SJCRH30 (cell line): ENCODE measurements around the gene GABRG2. TPM values are rescaled to one million over a fixed set of nuclear protein-coding genes. Genes with fewer than 3 reads are reported as not detected.

ENCODE experiments used
- DNase-seq, 2 experiments: peaks; one replicate each; pipeline ENCODE4 v3.0.0-alpha.2; 2015 to 2020
- H3K27ac ChIP-seq: fragments of 250-450 bp; sonication (Bioruptor Pico); 2 replicates; pipeline ENCODE4 v1.5.1; 2020; ENCODE audit warnings: mild to moderate bottlenecking, moderate library complexity
- H3K27me3 ChIP-seq: fragments of 250-450 bp; sonication (Bioruptor Pico); 2 replicates; pipeline ENCODE4 v1.5.1; 2020; ENCODE audit warnings: mild to moderate bottlenecking, moderate library complexity
- H3K36me3 ChIP-seq: fragments of 250-450 bp; sonication (Bioruptor Pico); 2 replicates; pipeline ENCODE4 v1.5.1; 2020; ENCODE audit warnings: mild to moderate bottlenecking, moderate library complexity
- H3K4me1 ChIP-seq: fragments of 250-450 bp; sonication (Bioruptor Pico); 2 replicates; pipeline ENCODE4 v1.5.1; 2020; ENCODE audit warnings: mild to moderate bottlenecking, moderate library complexity
- H3K4me3 ChIP-seq: fragments of 250-450 bp; sonication (Bioruptor Pico); 2 replicates; pipeline ENCODE4 v1.5.1; 2020; ENCODE audit warnings: mild to moderate bottlenecking, moderate library complexity
- H3K9me3 ChIP-seq: fragments of 250-450 bp; sonication (Bioruptor Pico); replicated peaks from 2 replicates; pipeline ENCODE4 v1.5.1; 2020; ENCODE audit warnings: mild to moderate bottlenecking, moderate library complexity
- total RNA-seq: library from RNA; depleted of rRNA; stranded (reverse); fragments of >200 nt; shearing (Covaris generic); gene quantifications from 2 replicates; pipeline ENCODE4 v1.2.3, GENCODE V29; 2014; rRNA removed

The GABRG2 gene
- total RNA-seq, 1 experiment from 2014 or later = 0.08 TPM

- H3K36me3 ChIP-seq = no peaks in the 10 kb centered on the region
- H3K4me1 ChIP-seq = no peaks in the 10 kb centered on the region
- H3K9me3 ChIP-seq = no peaks in the 10 kb centered on the region
- no peak for DNase-seq
- H3K27ac ChIP-seq = no peak overlapping the region
- no peaks in the 10 kb centered on the region for H3K27me3 ChIP-seq
- H3K4me3 ChIP-seq = no peak overlapping the region
These were observed 64.8 kb downstream of the GABRG2 start for GRCh38 chr5:162132348-162132747.

DNA sequence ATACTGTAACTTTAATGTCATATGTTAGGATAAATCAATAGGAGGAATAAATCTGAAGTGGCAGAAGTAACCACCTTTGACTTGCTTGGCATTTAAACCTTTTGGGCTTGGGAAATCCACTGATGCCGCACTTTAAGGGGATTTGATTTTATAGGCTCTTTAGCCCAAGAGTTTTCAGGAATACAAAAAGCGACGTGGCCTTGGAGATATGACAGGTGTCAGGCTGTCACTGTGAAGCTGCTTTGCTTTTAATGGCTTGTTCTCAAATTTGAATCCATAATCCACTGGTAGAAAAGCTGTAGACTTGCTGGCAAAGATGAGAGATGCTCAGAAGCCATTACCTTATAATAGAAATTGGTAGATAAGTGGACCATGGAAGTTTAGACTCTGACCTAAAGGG is 71.6 kb downstream of the GABRG2 start:
- DNase-seq = no peak
- Histone ChIP-seq H3K36me3 (no peaks in the 10 kb centered on the region), H3K4me3 (no peak overlapping the region), H3K27ac (no peak overlapping the region), H3K9me3 (no peaks in the 10 kb centered on the region), H3K4me1 (no peaks in the 10 kb centered on the region), H3K27me3 (no peaks in the 10 kb centered on the region)

- Histone ChIP-seq H3K27ac (no peak overlapping the region), H3K4me1 (no peaks in the 10 kb centered on the region)
These were observed 86.7 kb downstream of the GABRG2 start for GRCh38 chr5:162154242-162154641.

GRCh38 chr5:162160401-162160800 is 92.8 kb downstream of the GABRG2 start:
- H3K36me3 ChIP-seq = no peaks in the 10 kb centered on the region
- H3K27ac ChIP-seq = no peak overlapping the region
- DNase-seq = no peak
- H3K9me3 ChIP-seq = no peaks in the 10 kb centered on the region
- no peak overlapping the region for H3K4me3 ChIP-seq
- H3K4me1 ChIP-seq = no peaks in the 10 kb centered on the region
- H3K27me3 ChIP-seq = no peaks in the 10 kb centered on the region

More at GRCh38 chr5:162154242-162154641, 86.7 kb downstream of the GABRG2 start:
- H3K27me3 ChIP-seq = no peaks in the 10 kb centered on the region
- no peak overlapping the region for H3K4me3 ChIP-seq
- no peak for DNase-seq
- no peaks in the 10 kb centered on the region for H3K9me3 ChIP-seq
- no peaks in the 10 kb centered on the region for H3K36me3 ChIP-seq

DNA sequence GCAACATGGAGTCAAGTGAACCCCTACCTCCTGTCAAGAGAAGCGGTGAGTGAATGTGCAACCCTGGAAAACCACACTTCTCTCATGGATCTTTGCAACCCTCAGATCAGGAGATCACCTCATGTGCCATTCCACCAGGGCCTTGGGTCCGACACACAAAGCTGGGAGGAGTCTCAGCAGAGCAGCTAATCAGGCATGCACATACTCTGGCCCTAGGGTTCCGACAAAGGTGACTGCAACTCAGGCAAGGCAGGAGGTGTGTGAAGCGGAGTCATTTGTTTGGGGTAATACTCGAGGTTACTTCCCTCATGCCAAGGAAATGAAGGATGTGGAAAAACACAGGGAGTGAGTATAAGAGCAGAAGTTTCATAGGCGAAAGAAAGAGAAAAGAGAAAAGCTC is 96.1 kb downstream of the GABRG2 start:
- Histone ChIP-seq H3K4me3 (no peak overlapping the region), H3K4me1 (no peaks in the 10 kb centered on the region), H3K36me3 (no peaks in the 10 kb centered on the region), H3K27ac (no peak overlapping the region), H3K9me3 (no peaks in the 10 kb centered on the region), H3K27me3 (no peaks in the 10 kb centered on the region)
- no peak for DNase-seq

GRCh38 chr5:162174358-162174974 is 106.9 kb downstream of the GABRG2 start:
- Histone ChIP-seq H3K36me3 (no peaks in the 10 kb centered on the region), H3K4me3 (no peak overlapping the region), H3K4me1 (no peaks in the 10 kb centered on the region), H3K27ac (no peak overlapping the region), H3K27me3 (no peaks in the 10 kb centered on the region), H3K9me3 (no peaks in the 10 kb centered on the region)
- DNase-seq = no peak

DNA sequence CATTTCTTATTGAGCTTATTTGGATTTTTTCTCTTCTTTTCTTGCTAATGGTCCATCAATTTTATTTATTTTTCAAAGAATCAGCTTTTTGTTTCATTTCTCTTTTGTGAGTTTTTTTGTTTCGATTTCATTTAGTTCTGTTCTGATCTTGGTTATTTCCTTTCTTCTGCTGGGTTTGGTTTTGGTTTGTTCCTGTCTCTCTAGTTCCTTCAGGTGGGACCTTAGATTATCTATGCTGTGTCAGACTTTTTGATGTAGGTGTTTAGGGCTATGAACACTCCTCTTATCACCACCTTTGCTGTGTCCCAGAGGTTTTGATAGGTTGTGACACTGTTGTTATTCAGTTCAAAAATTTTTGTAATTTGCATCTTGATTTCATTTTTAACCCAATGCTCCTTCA is 119.8 kb downstream of the GABRG2 start:
- DNase-seq = no peak

DNA sequence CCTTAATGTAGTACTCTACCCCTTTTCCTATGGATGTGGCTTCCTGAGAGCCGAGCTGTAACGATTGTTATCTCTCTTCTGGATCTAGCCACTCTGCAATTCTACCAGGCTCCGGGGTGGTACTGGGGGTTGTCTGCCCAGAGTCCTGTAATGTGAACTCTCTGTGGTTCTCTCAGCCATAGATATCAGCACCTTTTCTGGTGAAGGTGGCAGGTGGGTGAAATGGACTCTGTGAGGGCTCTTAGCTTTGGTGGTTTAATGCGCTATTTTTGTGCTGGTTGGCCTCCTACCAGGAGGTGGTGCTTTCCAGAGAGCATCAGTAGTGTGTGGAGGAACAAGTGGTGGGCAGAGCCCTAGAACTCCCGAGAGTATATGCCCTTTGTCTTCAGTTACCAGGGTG is 122.1 kb downstream of the GABRG2 start:
- Histone ChIP-seq H3K27ac (no peak overlapping the region), H3K36me3 (no peaks in the 10 kb centered on the region), H3K4me3 (no peak overlapping the region), H3K4me1 (no peaks in the 10 kb centered on the region), H3K9me3 (no peaks in the 10 kb centered on the region), H3K27me3 (no peaks in the 10 kb centered on the region)
- DNase-seq = no peak

More for the DNA sequence above, 119.8 kb downstream of the GABRG2 start:
- Histone ChIP-seq H3K4me3 (no peak overlapping the region), H3K4me1 (no peaks in the 10 kb centered on the region), H3K36me3 (no peaks in the 10 kb centered on the region), H3K9me3 (no peaks in the 10 kb centered on the region), H3K27me3 (no peaks in the 10 kb centered on the region), H3K27ac (no peak overlapping the region)

DNA sequence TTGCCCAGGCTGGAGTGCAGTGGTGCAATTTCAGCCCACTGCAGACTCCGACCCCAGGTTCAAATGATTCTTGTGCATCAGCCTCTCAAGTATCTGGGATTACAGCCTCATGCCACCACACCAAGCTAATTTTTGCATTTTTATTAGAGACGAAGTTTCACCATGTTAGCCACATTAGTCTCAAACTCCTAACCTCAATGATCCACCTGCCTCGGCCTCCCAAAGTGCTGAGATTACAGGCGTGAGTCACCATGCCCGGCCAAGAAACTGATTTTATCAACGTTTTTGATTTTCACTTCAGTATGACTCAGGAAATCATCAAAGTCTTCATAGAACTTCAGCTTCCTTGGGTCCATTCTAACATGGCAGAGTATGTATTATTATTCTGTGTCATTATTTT is 125.4 kb downstream of the GABRG2 start:
- no peak overlapping the region for H3K4me3 ChIP-seq
- H3K4me1 ChIP-seq = no peaks in the 10 kb centered on the region
- H3K36me3 ChIP-seq = no peaks in the 10 kb centered on the region
- no peak for DNase-seq
- no peaks in the 10 kb centered on the region for H3K27me3 ChIP-seq
- no peak overlapping the region for H3K27ac ChIP-seq
- no peaks in the 10 kb centered on the region for H3K9me3 ChIP-seq

DNA sequence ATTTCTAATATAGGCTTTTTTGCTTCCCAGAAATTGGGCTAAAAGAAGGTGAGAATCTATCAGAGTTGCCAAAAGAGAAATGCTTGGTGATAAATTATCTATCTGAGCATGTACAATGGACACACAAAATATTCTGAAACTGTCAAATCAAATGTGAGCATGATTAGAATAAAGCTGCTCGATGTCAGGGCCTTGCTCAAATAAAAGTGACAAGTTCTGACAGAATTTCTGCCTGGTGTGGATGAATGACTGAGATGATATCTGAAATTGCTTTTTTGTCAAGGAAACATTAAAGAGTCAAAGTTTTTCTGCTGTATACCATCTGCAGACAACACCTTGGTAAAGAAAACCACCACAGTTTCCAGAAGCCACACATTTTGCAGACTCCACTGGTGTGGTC is 128.8 kb downstream of the GABRG2 start:
- Histone ChIP-seq H3K4me3 (no peak overlapping the region), H3K4me1 (no peaks in the 10 kb centered on the region), H3K36me3 (no peaks in the 10 kb centered on the region), H3K27ac (no peak overlapping the region), H3K9me3 (no peaks in the 10 kb centered on the region), H3K27me3 (no peaks in the 10 kb centered on the region)
- no peak for DNase-seq

- Histone ChIP-seq H3K4me3 (no peak overlapping the region), H3K9me3 (no peaks in the 10 kb centered on the region), H3K4me1 (no peaks in the 10 kb centered on the region), H3K27ac (no peak overlapping the region), H3K36me3 (no peaks in the 10 kb centered on the region), H3K27me3 (no peaks in the 10 kb centered on the region)
- no peak for DNase-seq
These were observed 134.8 kb downstream of the GABRG2 start for GRCh38 chr5:162202285-162202880.

Other genes starting within 250 kb of the GABRG2 start
- gene GABRA1, start 219.7 kb upstream of the GABRG2 start, total RNA-seq = not detected in 2 replicates